Panc1 (cell line): ENCODE data around the gene CD300A.

Experiments used
- SIN3A ChIP-seq: IDR thresholded peaks from 2 replicates; pipeline ENCODE4 v1.6.1; 2012; ENCODE audit warnings: low read depth, mild to moderate bottlenecking, low read length, moderate library complexity, borderline replicate concordance; ENCODE audit not compliant: insufficient read depth
- TF ChIP-seq, protein P1 (sequence below): fragments of 450-650 bp; IDR thresholded peaks from 2 replicates; pipeline ENCODE4 v1.5.1; 2017; ENCODE audit warnings: mild to moderate bottlenecking

DNA sequence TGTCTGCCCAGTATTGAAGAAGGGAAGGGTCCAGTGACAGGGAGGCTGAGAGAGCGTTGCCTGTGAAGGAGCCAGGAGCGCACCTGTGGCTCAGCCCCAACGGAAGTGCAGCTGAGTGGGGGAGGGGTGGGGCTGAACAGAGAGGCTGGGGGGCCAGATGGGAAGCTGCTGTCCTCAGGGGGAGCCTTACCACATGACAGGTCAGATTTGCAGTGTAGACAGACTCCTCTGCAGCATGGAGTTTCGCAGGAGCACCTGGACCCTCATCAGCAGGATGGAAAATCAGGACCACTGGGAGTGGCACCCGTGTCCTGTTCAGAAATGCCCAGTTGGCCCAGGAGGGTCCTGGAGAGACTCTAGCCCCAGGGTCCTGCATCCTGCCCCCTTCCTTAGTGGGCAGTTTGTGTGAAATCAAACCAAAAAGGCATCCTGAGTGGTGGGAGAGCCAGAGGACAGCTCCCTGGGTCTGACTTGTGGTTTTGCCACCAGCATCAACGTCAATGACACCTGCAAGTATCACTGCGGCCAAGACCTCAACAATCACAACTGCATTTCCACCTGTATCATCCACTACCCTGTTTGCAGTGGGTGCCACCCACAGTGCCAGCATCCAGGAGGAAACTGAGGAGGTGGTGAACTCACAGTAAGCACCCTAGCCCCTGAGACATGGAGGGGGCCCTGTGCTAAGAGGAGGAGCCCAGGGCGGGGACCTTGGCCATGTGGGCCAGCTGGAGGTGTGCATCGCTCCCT is 7.8 kb downstream of the CD300A start:
- TF ChIP-seq, protein P1, sequence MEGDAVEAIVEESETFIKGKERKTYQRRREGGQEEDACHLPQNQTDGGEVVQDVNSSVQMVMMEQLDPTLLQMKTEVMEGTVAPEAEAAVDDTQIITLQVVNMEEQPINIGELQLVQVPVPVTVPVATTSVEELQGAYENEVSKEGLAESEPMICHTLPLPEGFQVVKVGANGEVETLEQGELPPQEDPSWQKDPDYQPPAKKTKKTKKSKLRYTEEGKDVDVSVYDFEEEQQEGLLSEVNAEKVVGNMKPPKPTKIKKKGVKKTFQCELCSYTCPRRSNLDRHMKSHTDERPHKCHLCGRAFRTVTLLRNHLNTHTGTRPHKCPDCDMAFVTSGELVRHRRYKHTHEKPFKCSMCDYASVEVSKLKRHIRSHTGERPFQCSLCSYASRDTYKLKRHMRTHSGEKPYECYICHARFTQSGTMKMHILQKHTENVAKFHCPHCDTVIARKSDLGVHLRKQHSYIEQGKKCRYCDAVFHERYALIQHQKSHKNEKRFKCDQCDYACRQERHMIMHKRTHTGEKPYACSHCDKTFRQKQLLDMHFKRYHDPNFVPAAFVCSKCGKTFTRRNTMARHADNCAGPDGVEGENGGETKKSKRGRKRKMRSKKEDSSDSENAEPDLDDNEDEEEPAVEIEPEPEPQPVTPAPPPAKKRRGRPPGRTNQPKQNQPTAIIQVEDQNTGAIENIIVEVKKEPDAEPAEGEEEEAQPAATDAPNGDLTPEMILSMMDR, result no peak
- TF ChIP-seq SIN3A, result no peak
